Ovary (tissue), 9 donors: ENCODE measurements around the gene RBKS. TPM values are rescaled to one million over a fixed set of nuclear protein-coding genes. Genes with fewer than 3 reads are reported as not detected.

Experiments
- DNase-seq, 5 donors: peaks; one replicate each; pipeline ENCODE4 v3.0.0-alpha.2; 2019 to 2020
- H3K27ac ChIP-seq, 2 donors: fragments of 200-600 bp; one replicate each; pipeline versions ENCODE4 v1.5.1 to v1.8.0; 2019 to 2022
- H3K27me3 ChIP-seq: fragments of 200-600 bp; one replicate; pipeline ENCODE4 v1.8.0; 2022
- H3K36me3 ChIP-seq: fragments of 200-600 bp; sonication (generic); one replicate; pipeline ENCODE4 v1.5.1; 2019
- H3K4me1 ChIP-seq: one replicate; pipeline ENCODE4 v1.8.1; 2013; ENCODE audit warnings: mild to moderate bottlenecking, moderate library complexity; ENCODE audit not compliant: insufficient read depth
- H3K4me3 ChIP-seq: fragments of 200-600 bp; sonication (generic); one replicate; pipeline ENCODE4 v1.5.1; 2017
- H3K9me3 ChIP-seq, 2 donors: fragments of 200-600 bp in 1 of 2; sonication (generic) in 1 of 2; one replicate each; pipeline versions ENCODE4 v1.5.1 to v1.8.1; 2013 to 2019; ENCODE audit warnings: mild to moderate bottlenecking in 1 of 2, moderate library complexity in 1 of 2
- EP300 ChIP-seq: sonication (generic); formaldehyde crosslinking; IDR thresholded peaks from one replicate; pipeline ENCODE4 v1.6.1; 2017; ENCODE audit warnings: antibody characterized with exemption
- POLR2A ChIP-seq: fragments of 450-650 bp; IDR thresholded peaks from one replicate; pipeline ENCODE4 v1.6.1; 2017; ENCODE audit warnings: antibody characterized with exemption, mild to moderate bottlenecking, moderate library complexity
- WGBS, 3 donors: extraction: QIAGEN DNeasy Blood & Tissue Kit in 1 of 3; methylation state at CpG; one replicate each; pipeline versions ENCODE4 v1.1.5 to v1.1.7; 2013 to 2017; 5-methylcytosine and 5-hydroxymethylcytosine counted together
- intact Hi-C, 4 donors: fragments of 100-400 bp; cut with DNase I; formaldehyde crosslinking; loops; one replicate each; pipeline versions ENCODE4 v1.11.0 to v1.15.1; 2022 to 2023
- polyA plus RNA-seq, 2 donors: library from polyadenylated mRNA; stranded (reverse); fragments of 200-250 nt in 1 of 2; fragments of 350-450 nt in 1 of 2; fragmentation: Illumina TruSeq in 1 of 2; extraction: RNeasy Lipid Tissue Mini Kit (QIAGEN cat#74804) in 1 of 2; gene quantifications; one replicate each; pipeline ENCODE4 v1.2.3, GENCODE V29; 2013 to 2014
- total RNA-seq, 7 donors: library from RNA; depleted of rRNA in 2 of 7; stranded (reverse); fragments of >200 nt in 2 of 7; fragmentation: NEBNext Ultra II Directional in 3 of 7; extraction: Animal tissue kit (Norgen Biotek cat#: 25700) in 3 of 7; gene quantifications; one replicate each; pipeline versions ENCODE4 v1.1.0 to v1.2.4, GENCODE V29; 2016 to 2023
- TF ChIP-seq, protein P1 (sequence below), 3 donors: fragments of 450-650 bp in 2 of 3; fragments of 200-600 bp in 1 of 3; IDR thresholded peaks; one replicate each; pipeline versions ENCODE4 v1.5.1 to v1.8.0; 2016 to 2022; ENCODE audit warnings: antibody characterized with exemption in 3 of 3, mild to moderate bottlenecking in 1 of 3
- donor health status: DM: no; HTN: no; CAD: no; lungs with moderate emphysema.
- donor health status: DM: no; HTN: no; CAD: no.
- donor health status: Bipolar disorder and iron deficiency.
- donor health status: DM: yes; HTN: yes; CAD: no.
- donor health status: DM: no; HTN: no; CAD: no.
- donor health status: DM: yes; HTN: yes; CAD: no.

RBKS gene
- total and polyA plus RNA-seq, 9 donors = 1.9 to 32.9 (median 4.0) TPM

DNA sequence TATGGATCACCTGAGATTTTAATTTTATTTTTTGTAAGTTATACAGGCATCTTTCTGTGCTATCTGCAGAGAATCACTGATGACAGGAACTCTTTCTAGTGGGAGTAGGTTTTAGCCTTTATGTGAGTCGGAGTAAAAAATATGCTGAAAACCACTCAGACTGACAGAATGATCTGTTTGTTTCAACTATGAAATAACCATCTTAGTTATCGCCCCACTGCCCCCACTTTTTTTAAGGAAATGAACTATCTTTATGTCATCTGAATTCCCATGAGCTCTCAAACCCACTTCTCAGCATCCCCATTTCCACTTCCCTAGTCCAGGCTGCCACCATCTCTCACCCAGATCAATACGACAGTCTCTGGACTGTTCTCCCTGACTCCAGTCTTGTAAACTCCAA, 79.7 kb downstream of the RBKS start:
- no peaks in the 10 kb centered on the region for H3K36me3 ChIP-seq
- H3K27ac ChIP-seq = no peak overlapping the region
- H3K4me1 ChIP-seq = peaks cover 1% of the 10 kb centered on the region
- no peaks in the 10 kb centered on the region for H3K9me3 ChIP-seq
- WGBS, 3 donors = 91 to 94% (median 94%) methylated on average over 3 of the region's 3 CpGs
- no peak overlapping the region for H3K4me3 ChIP-seq
- H3K27me3 ChIP-seq = no peaks in the 10 kb centered on the region
- intact Hi-C loops = no loop called here
- TF ChIP-seq POLR2A = no peak
- TF ChIP-seq, protein P1, sequence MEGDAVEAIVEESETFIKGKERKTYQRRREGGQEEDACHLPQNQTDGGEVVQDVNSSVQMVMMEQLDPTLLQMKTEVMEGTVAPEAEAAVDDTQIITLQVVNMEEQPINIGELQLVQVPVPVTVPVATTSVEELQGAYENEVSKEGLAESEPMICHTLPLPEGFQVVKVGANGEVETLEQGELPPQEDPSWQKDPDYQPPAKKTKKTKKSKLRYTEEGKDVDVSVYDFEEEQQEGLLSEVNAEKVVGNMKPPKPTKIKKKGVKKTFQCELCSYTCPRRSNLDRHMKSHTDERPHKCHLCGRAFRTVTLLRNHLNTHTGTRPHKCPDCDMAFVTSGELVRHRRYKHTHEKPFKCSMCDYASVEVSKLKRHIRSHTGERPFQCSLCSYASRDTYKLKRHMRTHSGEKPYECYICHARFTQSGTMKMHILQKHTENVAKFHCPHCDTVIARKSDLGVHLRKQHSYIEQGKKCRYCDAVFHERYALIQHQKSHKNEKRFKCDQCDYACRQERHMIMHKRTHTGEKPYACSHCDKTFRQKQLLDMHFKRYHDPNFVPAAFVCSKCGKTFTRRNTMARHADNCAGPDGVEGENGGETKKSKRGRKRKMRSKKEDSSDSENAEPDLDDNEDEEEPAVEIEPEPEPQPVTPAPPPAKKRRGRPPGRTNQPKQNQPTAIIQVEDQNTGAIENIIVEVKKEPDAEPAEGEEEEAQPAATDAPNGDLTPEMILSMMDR (IDR thresholded peaks at IDR 0.05) = no peak
- TF ChIP-seq EP300 = no peak
- DNase-seq = no peak

DNA sequence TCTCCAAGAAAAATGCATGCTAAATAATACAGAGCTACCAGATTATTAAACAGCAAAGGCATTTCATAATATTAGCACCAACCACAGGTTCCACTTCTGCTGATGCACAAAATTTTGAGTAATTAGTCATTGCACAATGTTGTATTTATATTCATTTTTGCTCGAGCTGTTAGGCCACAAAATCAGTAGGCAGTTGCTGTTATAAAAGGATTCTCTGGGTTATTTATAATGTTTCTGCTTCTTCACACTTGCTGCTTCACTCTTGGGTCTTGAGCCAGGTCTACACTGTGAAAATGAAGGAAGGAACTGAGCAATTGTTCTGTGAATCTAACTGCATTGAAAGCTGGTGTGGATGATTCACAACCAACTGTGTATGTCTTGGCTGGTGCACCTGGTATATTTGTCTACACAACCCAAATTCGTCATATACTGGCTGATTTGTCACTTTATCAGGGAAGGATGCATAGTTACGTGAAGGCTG, 80.4 kb downstream of the RBKS start:
- intact Hi-C loops = no loop called here
- TF ChIP-seq, protein P1 (IDR thresholded peaks at IDR 0.05) = no peak
- TF ChIP-seq EP300 (no peak), POLR2A (no peak)
- WGBS, 3 donors = 47 to 59% (median 53%) methylated on average over 3 of the region's 3 CpGs
- Histone ChIP-seq H3K4me1 (peaks cover 1% of the 10 kb centered on the region), H3K9me3 (no peaks in the 10 kb centered on the region), H3K27ac (no peak overlapping the region), H3K36me3 (no peaks in the 10 kb centered on the region), H3K27me3 (no peaks in the 10 kb centered on the region), H3K4me3 (no peak overlapping the region)
- DNase-seq = no peak

DNA sequence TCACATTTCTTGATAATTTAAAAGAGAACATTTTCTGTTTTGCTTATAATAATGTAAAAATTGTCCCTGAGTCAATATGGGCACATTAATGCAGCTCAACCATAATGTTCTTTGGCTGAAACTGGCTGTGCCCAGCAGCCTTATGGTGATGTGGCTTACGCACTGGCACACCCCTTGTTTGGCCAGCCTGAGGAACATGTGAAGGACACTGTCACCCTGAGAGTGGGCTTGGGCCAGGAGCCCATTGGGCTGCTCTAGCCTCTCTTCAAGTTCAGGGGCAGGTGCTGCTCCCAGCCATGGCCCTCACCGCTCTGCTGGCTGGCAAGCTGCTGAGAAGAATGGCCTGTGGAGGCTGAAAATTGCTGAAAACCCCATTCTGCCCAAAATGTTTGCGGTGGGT, 81.2 kb downstream of the RBKS start:
- H3K4me1 ChIP-seq = peaks cover 1% of the 10 kb centered on the region
- intact Hi-C loops = no loop called here
- H3K9me3 ChIP-seq = no peaks in the 10 kb centered on the region
- no peaks in the 10 kb centered on the region for H3K27me3 ChIP-seq
- no peak overlapping the region for H3K27ac ChIP-seq
- no peaks in the 10 kb centered on the region for H3K36me3 ChIP-seq
- TF ChIP-seq, protein P1 (IDR thresholded peaks at IDR 0.05) = no peak
- TF ChIP-seq POLR2A (no peak), EP300 (no peak)
- DNase-seq = no peak
- no peak overlapping the region for H3K4me3 ChIP-seq
- WGBS, 3 donors = 93 to 99% (median 96%) methylated on average over 3 of the region's 3 CpGs

DNA sequence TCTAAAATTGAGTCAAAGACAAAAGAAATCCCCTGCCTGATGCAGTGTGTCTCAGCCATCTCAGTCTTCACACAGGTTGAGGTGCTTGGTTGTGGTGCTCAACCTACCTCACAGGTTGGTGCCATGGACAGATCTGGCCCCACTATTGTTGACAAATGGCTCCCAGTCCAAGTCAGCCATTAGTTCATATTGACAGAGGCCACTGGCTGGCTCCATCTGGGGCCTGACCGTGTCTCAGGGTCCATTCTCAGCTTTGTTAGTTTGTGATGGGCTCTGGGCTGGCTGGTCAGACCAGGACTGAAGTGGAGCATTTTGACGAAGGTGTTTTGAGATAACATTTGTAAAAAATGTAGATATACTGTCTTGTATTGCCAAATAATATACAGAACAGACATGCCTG, 81.8 kb downstream of the RBKS start:
- Histone ChIP-seq H3K4me1 (peaks cover 1% of the 10 kb centered on the region), H3K36me3 (no peaks in the 10 kb centered on the region), H3K9me3 (no peaks in the 10 kb centered on the region), H3K27ac (no peak overlapping the region), H3K4me3 (no peak overlapping the region), H3K27me3 (no peaks in the 10 kb centered on the region)
- WGBS, 3 donors = 85 to 95% (median 91%) methylated on average over 2 of the region's 2 CpGs
- TF ChIP-seq EP300 = no peak
- TF ChIP-seq POLR2A = no peak
- TF ChIP-seq, protein P1 (IDR thresholded peaks at IDR 0.05) = no peak
- intact Hi-C loops = no loop called here
- no peak for DNase-seq
